ENCODE data around the gene GPR85.

- TF ChIP-seq ELK1 (IDR thresholded peaks at IDR 0.05; ENCODE audit: low read depth, low read length) (no peak), JUNB (IDR thresholded peaks at IDR 0.05) (no peak), RNF2 (IDR thresholded peaks at IDR 0.05; ENCODE audit: borderline replicate concordance, low read depth) (no peak), CBX8 (IDR thresholded peaks at IDR 0.05) (no peak), CTCF (IDR thresholded peaks at IDR 0.05) (no peak), HDAC2 (IDR thresholded peaks at IDR 0.05) (no peak), JUN (IDR thresholded peaks at IDR 0.05) (no peak), CEBPB (IDR thresholded peaks at IDR 0.05) (no peak), BCL3 (IDR thresholded peaks at IDR 0.05) (no peak), MAZ (IDR thresholded peaks at IDR 0.05; ENCODE audit: borderline replicate concordance, low read depth, low read length) (no peak), FOSL2 (IDR thresholded peaks at IDR 0.05) (no peak), FOSL2 (CRISPR knock-in tag; IDR thresholded peaks at IDR 0.05) (no peak), REST (IDR thresholded peaks at IDR 0.05) (no peak)
Measured at GRCh38 chr7:113083816-113084495, 2.7 kb downstream of the GPR85 start.
